ENCODE results near the gene DOP1B. TPM values are rescaled to one million over a fixed set of nuclear protein-coding genes. Genes with fewer than 3 reads are reported as not detected.

Gene DOP1B
- total RNA-seq, 1 donor from 2014 or later: 4.5 TPM

- H3K9me3 ChIP-seq: no peaks in the 10 kb centered on the region
- intact Hi-C loops (cut with DNase I): no loop called here
- no peaks in the 10 kb centered on the region for H3K36me3 ChIP-seq
- H3K4me1 ChIP-seq: no peaks in the 10 kb centered on the region
- no peak for TF ChIP-seq CTCF (IDR thresholded peaks at IDR 0.05)
- no peaks in the 10 kb centered on the region for H3K27me3 ChIP-seq
- H3K27ac ChIP-seq: no peak overlapping the region
- H3K4me3 ChIP-seq: no peak overlapping the region
- DNase-seq (ENCODE audit: low spot score in 2 of 2): no peak
These were observed 39.3 kb upstream of the DOP1B start for GRCh38 chr21:36117286-36117741.

- no peak overlapping the region for H3K4me3 ChIP-seq
- H3K9me3 ChIP-seq: no peaks in the 10 kb centered on the region
- no peaks in the 10 kb centered on the region for H3K4me1 ChIP-seq
- peak overlapping the region in 1 of 2 donors; percentile 16 for H3K27ac ChIP-seq
- H3K27me3 ChIP-seq: no peaks in the 10 kb centered on the region
- DNase-seq (ENCODE audit: low spot score in 2 of 2): no peak
- intact Hi-C loops (cut with DNase I): no loop called here
- no peak for TF ChIP-seq CTCF (IDR thresholded peaks at IDR 0.05)
- no peaks in the 10 kb centered on the region for H3K36me3 ChIP-seq
These were observed 36.2 kb upstream of the DOP1B start for GRCh38 chr21:36120304-36120888.

- DNase-seq (ENCODE audit: low spot score in 2 of 2): no peak
- intact Hi-C loops (cut with DNase I): no loop called here
- H3K4me3 ChIP-seq: no peak overlapping the region
These were observed 33.6 kb upstream of the DOP1B start for GRCh38 chr21:36122977-36123376.

GRCh38 chr21:36124395-36124794 lies 32.2 kb upstream of the DOP1B start:
- Histone ChIP-seq H3K4me1 (peaks cover 0 to under 1% of the 10 kb centered on the region in 2 donors), H3K36me3 (no peaks in the 10 kb centered on the region), H3K27me3 (no peaks in the 10 kb centered on the region), H3K27ac (no peak overlapping the region), H3K4me3 (no peak overlapping the region), H3K9me3 (no peaks in the 10 kb centered on the region)
- peak in 1 of 2 donors; percentile 25 for DNase-seq (ENCODE audit: low spot score in 2 of 2)
- TF ChIP-seq CTCF (IDR thresholded peaks at IDR 0.05): no peak
- intact Hi-C loops (cut with DNase I): no loop called here

More at GRCh38 chr21:36122977-36123376, 33.6 kb upstream of the DOP1B start:
- no peak overlapping the region for H3K27ac ChIP-seq
- no peaks in the 10 kb centered on the region for H3K9me3 ChIP-seq
- no peaks in the 10 kb centered on the region for H3K4me1 ChIP-seq
- no peaks in the 10 kb centered on the region for H3K27me3 ChIP-seq
- peak in 2 of 3 experiments; percentile 37 to 47 for TF ChIP-seq CTCF (IDR thresholded peaks at IDR 0.05)
- H3K36me3 ChIP-seq: no peaks in the 10 kb centered on the region

- H3K4me3 ChIP-seq: no peak overlapping the region
- peak; percentile 55 to 87 (median 84) for TF ChIP-seq CTCF (IDR thresholded peaks at IDR 0.05)
- DNase-seq (ENCODE audit: low spot score in 2 of 2): peak in 1 of 2 donors; percentile 75
- no peaks in the 10 kb centered on the region for H3K27me3 ChIP-seq
- peaks cover 0 to 5% of the 10 kb centered on the region in 2 donors for H3K4me1 ChIP-seq
- H3K27ac ChIP-seq: no peak overlapping the region
- intact Hi-C loops (cut with DNase I): loop anchor here (5.0 kb wide), 1 partner anchor 82 kb away; no protein-coding TSS in a partner anchor
- no peaks in the 10 kb centered on the region for H3K36me3 ChIP-seq
- H3K9me3 ChIP-seq: no peaks in the 10 kb centered on the region
These were observed 31.0 kb upstream of the DOP1B start for GRCh38 chr21:36125512-36126207.
